ENCODE results near the gene SLC10A2.

DNA sequence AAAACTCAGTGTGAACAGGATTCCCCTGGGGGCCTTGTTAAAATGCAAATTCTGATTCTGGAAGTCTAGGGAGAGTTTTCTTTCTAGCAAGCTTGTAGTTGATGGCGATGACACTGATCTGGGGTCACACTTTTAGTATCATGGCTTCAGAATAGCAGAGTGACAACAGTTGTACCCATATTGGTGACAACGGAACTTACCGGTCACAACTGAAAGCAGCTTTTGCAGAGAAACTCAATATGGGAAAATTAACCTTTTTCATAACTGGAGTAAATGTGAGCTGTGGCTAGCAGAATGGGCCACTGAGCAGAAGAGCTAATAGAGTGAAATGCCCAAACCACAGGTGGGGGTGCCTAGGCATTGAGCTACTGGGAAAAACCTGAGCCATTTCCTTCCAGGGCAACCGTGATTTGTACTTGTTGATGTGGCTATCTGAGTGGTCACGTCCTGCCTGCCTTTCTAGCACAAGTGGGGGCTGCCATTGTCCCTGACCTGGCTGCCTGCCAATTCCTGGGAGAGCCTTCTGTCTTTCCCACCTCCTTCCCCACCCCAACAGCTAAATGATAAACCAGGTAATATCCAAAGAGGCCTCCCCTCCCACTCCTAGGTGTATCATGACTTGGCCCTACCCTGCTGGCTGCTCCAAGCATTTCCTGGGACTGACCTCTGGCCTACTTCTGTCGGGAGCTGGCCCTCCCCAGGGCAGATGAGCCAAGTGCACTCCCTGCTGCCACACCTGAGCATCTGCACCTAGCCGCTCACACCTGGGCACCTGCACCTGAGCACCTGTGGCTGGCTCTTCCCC, 1.7 kb upstream of the SLC10A2 start:
- TF ChIP-seq, protein P1, sequence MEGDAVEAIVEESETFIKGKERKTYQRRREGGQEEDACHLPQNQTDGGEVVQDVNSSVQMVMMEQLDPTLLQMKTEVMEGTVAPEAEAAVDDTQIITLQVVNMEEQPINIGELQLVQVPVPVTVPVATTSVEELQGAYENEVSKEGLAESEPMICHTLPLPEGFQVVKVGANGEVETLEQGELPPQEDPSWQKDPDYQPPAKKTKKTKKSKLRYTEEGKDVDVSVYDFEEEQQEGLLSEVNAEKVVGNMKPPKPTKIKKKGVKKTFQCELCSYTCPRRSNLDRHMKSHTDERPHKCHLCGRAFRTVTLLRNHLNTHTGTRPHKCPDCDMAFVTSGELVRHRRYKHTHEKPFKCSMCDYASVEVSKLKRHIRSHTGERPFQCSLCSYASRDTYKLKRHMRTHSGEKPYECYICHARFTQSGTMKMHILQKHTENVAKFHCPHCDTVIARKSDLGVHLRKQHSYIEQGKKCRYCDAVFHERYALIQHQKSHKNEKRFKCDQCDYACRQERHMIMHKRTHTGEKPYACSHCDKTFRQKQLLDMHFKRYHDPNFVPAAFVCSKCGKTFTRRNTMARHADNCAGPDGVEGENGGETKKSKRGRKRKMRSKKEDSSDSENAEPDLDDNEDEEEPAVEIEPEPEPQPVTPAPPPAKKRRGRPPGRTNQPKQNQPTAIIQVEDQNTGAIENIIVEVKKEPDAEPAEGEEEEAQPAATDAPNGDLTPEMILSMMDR (IDR thresholded peaks at IDR 0.05) = no peak
- TF ChIP-seq POLR2A (IDR thresholded peaks at IDR 0.05) = no peak

Data from uterus (tissue), 2 donors.